NCI-H128 (cell line): ENCODE results near the gene PMS2.
A peak's percentile ranks its signal among the peaks of the same experiment; 100 is the strongest.
"Not testable (repeated sequence)": the region's sequence is repeated elsewhere in the genome, so short reads cannot be mapped to it uniquely, and the experiment has no call there.

Experiments used
- DNase-seq: peaks from one replicate; lab custom pipeline; 2025; ENCODE audit not compliant: unreplicated experiment; lab: John Stamatoyannopoulos, UW

Gene PMS2

GRCh38 chr7:6020371-6021286 lies 11.8 kb upstream of the PMS2 start:
- no peak for DNase-seq

- DNase-seq = no peak
Observed at GRCh38 chr7:6016653-6016966, 7.8 kb upstream of the PMS2 start.

- no peak for DNase-seq
Observed at GRCh38 chr7:6015917-6016652, 7.2 kb upstream of the PMS2 start.

GRCh38 chr7:6012355-6013104 lies 3.7 kb upstream of the PMS2 start:
- no peak for DNase-seq

GRCh38 chr7:6011541-6011940 lies 2.7 kb upstream of the PMS2 start:
- no peak for DNase-seq

GRCh38 chr7:6010370-6010769 lies 1.5 kb upstream of the PMS2 start:
- not testable (repeated sequence) for DNase-seq

GRCh38 chr7:6007835-6008590 lies 836 bp downstream of the PMS2 start:
- not testable (repeated sequence) for DNase-seq

GRCh38 chr7:6007386-6007785 lies 1.5 kb downstream of the PMS2 start:
- DNase-seq = no peak

GRCh38 chr7:5997210-5997808 lies 11.5 kb downstream of the PMS2 start:
- DNase-seq = peak; percentile 28

GRCh38 chr7:5987061-5987460 lies 21.8 kb downstream of the PMS2 start:
- not testable (repeated sequence) for DNase-seq

GRCh38 chr7:5979680-5980314 lies 29.1 kb downstream of the PMS2 start:
- DNase-seq = not testable (repeated sequence)

GRCh38 chr7:5973580-5973979 lies 35.3 kb downstream of the PMS2 start:
- not testable (repeated sequence) for DNase-seq

GRCh38 chr7:5970347-5970911 lies 38.4 kb downstream of the PMS2 start, which contains the start of gene RSPH10B:
RSPH10B (minus strand) TSS chr7:5970689; CDS start chr7:5967116, 3,573 bp downstream.
- not testable (repeated sequence) for DNase-seq

GRCh38 chr7:5963810-5964209 lies 45.0 kb downstream of the PMS2 start:
- not testable (repeated sequence) for DNase-seq

- not testable (repeated sequence) for DNase-seq
Observed at GRCh38 chr7:5963205-5963604, 45.6 kb downstream of the PMS2 start.

GRCh38 chr7:5934945-5935450 lies 73.9 kb downstream of the PMS2 start:
- DNase-seq = not testable (repeated sequence)

- DNase-seq = not testable (repeated sequence)
Observed at GRCh38 chr7:5931905-5932644, 76.8 kb downstream of the PMS2 start.

GRCh38 chr7:5931250-5931649 lies 77.6 kb downstream of the PMS2 start:
- DNase-seq = not testable (repeated sequence)
